Measurements from ENCODE around the gene CAV3. TPM values are rescaled to one million over a fixed set of nuclear protein-coding genes. Genes with fewer than 3 reads are reported as not detected.

Gene CAV3
- total RNA-seq, 4 donors from 2014 or later = 12.0 to 19.7 (median 14.3) TPM

DNA sequence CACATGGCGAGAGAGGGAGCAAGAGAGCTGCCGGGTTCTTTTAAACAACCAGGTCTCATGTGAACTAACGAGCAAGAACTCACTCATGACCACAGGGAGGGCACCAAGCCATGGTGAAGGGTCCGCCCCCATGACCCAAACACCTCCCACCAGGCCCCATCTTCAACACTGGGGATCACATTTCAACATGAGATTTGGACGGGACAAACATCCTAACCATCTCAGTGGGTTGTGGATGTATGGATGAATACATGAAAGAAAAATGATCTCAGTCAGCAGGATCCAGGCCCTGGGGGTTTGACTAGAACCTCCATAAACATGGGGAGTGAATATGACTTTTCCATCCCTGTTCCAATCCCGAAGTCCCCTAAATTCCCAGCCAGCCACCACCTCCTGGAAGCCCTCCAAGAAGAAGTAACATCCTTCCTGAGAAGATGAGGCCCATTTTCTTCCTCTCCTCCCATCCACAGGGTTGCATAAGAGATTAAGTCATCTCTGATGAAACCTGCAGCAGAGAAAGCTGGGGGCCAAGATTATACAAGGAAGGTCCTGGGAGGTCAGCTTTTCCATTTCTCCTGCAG, 9.5 kb downstream of the CAV3 start:
- no peak overlapping the region for H3K4me3 ChIP-seq
- H3K27ac ChIP-seq = peak overlapping the region in 2 of 4 donors; percentile 40 to 45
- peaks cover 0 to 8% of the 10 kb centered on the region in 2 donors for H3K36me3 ChIP-seq
- intact Hi-C loops (cut with DNase I; ENCODE audit: low total_unique reads) (no loop called here), in situ Hi-C loops (cut with MboI; ENCODE audit: low sequenced_read_pairs in 4 of 4) (no loop called here)
- H3K4me1 ChIP-seq = peaks cover 29 to 50% of the 10 kb centered on the region in 2 donors
- no peaks in the 10 kb centered on the region for H3K9me3 ChIP-seq
- no peak for DNase-seq
- ATAC-seq = no peak
- TF ChIP-seq, protein P1, sequence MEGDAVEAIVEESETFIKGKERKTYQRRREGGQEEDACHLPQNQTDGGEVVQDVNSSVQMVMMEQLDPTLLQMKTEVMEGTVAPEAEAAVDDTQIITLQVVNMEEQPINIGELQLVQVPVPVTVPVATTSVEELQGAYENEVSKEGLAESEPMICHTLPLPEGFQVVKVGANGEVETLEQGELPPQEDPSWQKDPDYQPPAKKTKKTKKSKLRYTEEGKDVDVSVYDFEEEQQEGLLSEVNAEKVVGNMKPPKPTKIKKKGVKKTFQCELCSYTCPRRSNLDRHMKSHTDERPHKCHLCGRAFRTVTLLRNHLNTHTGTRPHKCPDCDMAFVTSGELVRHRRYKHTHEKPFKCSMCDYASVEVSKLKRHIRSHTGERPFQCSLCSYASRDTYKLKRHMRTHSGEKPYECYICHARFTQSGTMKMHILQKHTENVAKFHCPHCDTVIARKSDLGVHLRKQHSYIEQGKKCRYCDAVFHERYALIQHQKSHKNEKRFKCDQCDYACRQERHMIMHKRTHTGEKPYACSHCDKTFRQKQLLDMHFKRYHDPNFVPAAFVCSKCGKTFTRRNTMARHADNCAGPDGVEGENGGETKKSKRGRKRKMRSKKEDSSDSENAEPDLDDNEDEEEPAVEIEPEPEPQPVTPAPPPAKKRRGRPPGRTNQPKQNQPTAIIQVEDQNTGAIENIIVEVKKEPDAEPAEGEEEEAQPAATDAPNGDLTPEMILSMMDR (IDR thresholded peaks at IDR 0.05 in 4 of 5, conservative IDR thresholded peaks at IDR 0.05 in 1 of 5) = no peak
- TF ChIP-seq POLR2A (IDR thresholded peaks at IDR 0.05) = no peak
- H3K27me3 ChIP-seq = no peaks in the 10 kb centered on the region

DNA sequence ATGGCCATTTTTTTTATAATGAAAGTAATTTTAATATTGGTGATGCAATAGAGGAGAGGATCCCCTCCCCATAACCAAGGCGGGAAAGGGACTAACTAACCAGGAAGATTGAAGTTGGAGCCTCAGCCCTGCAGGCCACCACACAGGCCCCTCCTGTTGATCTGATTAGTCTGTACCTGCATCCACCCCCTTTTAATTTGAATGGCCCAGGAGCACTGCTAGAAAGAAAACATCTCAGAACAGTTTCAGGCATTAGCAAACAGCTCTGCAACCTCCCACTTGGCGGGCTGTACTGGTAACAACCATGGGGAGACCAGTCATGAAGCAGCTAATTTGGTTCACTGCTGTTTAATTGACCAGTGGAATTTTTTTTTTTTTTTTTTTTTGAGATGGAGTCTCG, 10.3 kb downstream of the CAV3 start:
- H3K4me3 ChIP-seq = no peak overlapping the region
- H3K27ac ChIP-seq = no peak overlapping the region
- TF ChIP-seq POLR2A (IDR thresholded peaks at IDR 0.05) = no peak
- TF ChIP-seq, protein P1 (IDR thresholded peaks at IDR 0.05 in 4 of 5, conservative IDR thresholded peaks at IDR 0.05 in 1 of 5) = no peak
- no peaks in the 10 kb centered on the region for H3K9me3 ChIP-seq
- peaks cover 0 to 8% of the 10 kb centered on the region in 2 donors for H3K36me3 ChIP-seq
- no peak for DNase-seq
- no peaks in the 10 kb centered on the region for H3K27me3 ChIP-seq
- intact Hi-C loops (cut with DNase I; ENCODE audit: low total_unique reads) = no loop called here
- in situ Hi-C loops (cut with MboI; ENCODE audit: low sequenced_read_pairs in 4 of 4) = no loop called here
- no peak for ATAC-seq
- H3K4me1 ChIP-seq = peaks cover 29 to 45% of the 10 kb centered on the region in 2 donors

GRCh38 chr3:8745619-8746370, 12.2 kb downstream of the CAV3 start:
- no peaks in the 10 kb centered on the region for H3K9me3 ChIP-seq
- in situ Hi-C loops (cut with MboI; ENCODE audit: low sequenced_read_pairs in 4 of 4) = no loop called here
- TF ChIP-seq, protein P1 (IDR thresholded peaks at IDR 0.05 in 4 of 5, conservative IDR thresholded peaks at IDR 0.05 in 1 of 5) = no peak
- no peak for TF ChIP-seq POLR2A (IDR thresholded peaks at IDR 0.05)
- H3K27ac ChIP-seq = no peak overlapping the region
- H3K27me3 ChIP-seq = no peaks in the 10 kb centered on the region
- ATAC-seq = no peak
- peaks cover 0 to 8% of the 10 kb centered on the region in 2 donors for H3K36me3 ChIP-seq
- DNase-seq = no peak
- H3K4me3 ChIP-seq = no peak overlapping the region
- peaks cover 17 to 33% of the 10 kb centered on the region in 2 donors for H3K4me1 ChIP-seq
- intact Hi-C loops (cut with DNase I; ENCODE audit: low total_unique reads) = no loop called here

DNA sequence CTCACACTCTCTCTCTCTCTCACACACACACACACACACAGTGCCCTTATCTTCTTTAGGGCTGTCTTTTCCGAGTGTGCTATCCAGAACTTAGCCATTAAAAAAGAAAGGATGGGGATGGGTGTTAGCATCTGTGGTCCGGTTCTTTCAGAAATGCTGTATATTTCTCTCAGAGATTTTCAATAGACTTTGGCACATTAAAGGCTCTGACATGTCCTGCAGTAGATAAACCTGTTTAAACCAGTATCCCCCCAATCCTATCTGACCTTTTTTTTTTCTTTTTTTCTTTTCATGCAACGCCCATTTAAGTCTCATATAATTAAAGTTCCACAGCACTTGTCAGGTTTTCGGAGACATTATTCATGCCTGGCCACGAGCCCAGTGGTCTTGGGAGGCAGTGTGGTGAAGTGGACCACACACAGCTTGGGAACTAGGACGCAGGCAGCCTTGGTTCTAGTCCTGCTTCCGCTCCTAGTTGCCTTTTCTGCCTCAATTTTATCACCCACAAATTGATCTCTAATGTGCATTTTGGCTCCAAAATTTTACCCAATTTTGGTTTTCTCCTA, 13.3 kb downstream of the CAV3 start:
- no peaks in the 10 kb centered on the region for H3K27me3 ChIP-seq
- DNase-seq (no peak), ATAC-seq (no peak)
- peaks cover 6 to 22% of the 10 kb centered on the region in 2 donors for H3K4me1 ChIP-seq
- in situ Hi-C loops (cut with MboI; ENCODE audit: low sequenced_read_pairs in 4 of 4) = no loop called here
- H3K27ac ChIP-seq = no peak overlapping the region
- intact Hi-C loops (cut with DNase I; ENCODE audit: low total_unique reads) = no loop called here
- peaks cover 0 to 8% of the 10 kb centered on the region in 2 donors for H3K36me3 ChIP-seq
- TF ChIP-seq, protein P1 (IDR thresholded peaks at IDR 0.05 in 4 of 5, conservative IDR thresholded peaks at IDR 0.05 in 1 of 5) = no peak
- no peak for TF ChIP-seq POLR2A (IDR thresholded peaks at IDR 0.05)
- no peaks in the 10 kb centered on the region for H3K9me3 ChIP-seq
- H3K4me3 ChIP-seq = no peak overlapping the region
